Natural killer cell treated with Interleukin-12 subunit alpha and Interleukin-12 subunit beta and Interleukin-15 and Interleukin-18, amount 100 ng/mL, for 72 hours (primary cell): ENCODE data around the gene CDK8. TPM values are rescaled to one million over a fixed set of nuclear protein-coding genes. Genes with fewer than 3 reads are reported as not detected.

Experiments
- ATAC-seq, 2 donors: fragments of 150-1000 bp; cut with Tn5 transposase in 1 of 2; sonication (Bioruptor Pico), chemical (Tn5 transposase) in 1 of 2; 2 replicates each; pipeline ENCODE4 v1.10.0; 2021
- DNase-seq: peaks from one replicate; pipeline ENCODE4 v3.0.0; 2022; ENCODE audit warnings: low spot score
- H3K27ac Mint-ChIP-seq, 2 donors: 1 replicate in 1 of 2; 2 replicates in 1 of 2; pipeline ENCODE4 v1.8.0; 2022; ENCODE audit warnings: mixed read lengths in 2 of 2, mild to moderate bottlenecking in 1 of 2, moderate library complexity in 1 of 2
- H3K27me3 Mint-ChIP-seq, 2 donors: 1 replicate in 1 of 2; 2 replicates in 1 of 2; pipeline ENCODE4 v1.8.0; 2022; ENCODE audit warnings: mixed read lengths in 2 of 2
- H3K36me3 Mint-ChIP-seq: one replicate; pipeline ENCODE4 v1.8.0; 2022; ENCODE audit warnings: mixed read lengths
- H3K4me1 Mint-ChIP-seq, 2 donors: 1 replicate in 1 of 2; 2 replicates in 1 of 2; pipeline ENCODE4 v1.8.0; 2022; ENCODE audit warnings: low read depth in 2 of 2, mixed read lengths in 2 of 2, mild to moderate bottlenecking in 1 of 2
- H3K4me3 Mint-ChIP-seq: one replicate; pipeline ENCODE4 v1.8.0; 2022; ENCODE audit warnings: mixed read lengths
- H3K9me3 Mint-ChIP-seq: 2 replicates; pipeline ENCODE4 v1.8.0; 2022; ENCODE audit warnings: mixed read lengths
- total RNA-seq, 2 donors: library from RNA; stranded (reverse); gene quantifications; one replicate each; pipeline ENCODE4 v1.2.3, GENCODE V29; 2022

Gene CDK8
- total RNA-seq, 2 donors from 2014 or later: 16.3 to 17.0 TPM

DNA sequence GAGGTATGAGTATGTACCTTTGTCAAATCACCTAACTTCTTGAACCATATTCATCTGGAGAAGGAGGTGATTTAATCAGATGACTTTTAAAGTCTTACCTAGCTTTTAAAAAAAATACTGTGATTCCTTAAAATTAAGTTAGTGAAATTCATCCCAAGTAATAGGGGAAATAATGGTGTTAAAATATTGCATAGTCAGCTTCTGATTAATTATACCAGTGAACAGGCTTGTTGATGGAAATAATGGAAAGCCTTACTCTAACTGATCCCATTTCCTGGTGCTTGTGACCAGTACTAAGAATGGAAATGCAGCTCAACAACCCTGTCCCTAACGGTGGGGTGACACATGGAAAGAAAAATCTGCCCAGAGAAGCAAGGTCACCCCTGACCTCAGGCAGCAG, 130.7 kb downstream of the CDK8 start:
- DNase-seq (no peak), ATAC-seq (no peak)
- Mint-ChIP-seq H3K27me3 (no peaks in the 10 kb centered on the region), H3K4me1 (peaks cover 13 to 14% of the 10 kb centered on the region in 2 donors), H3K36me3 (peaks cover 15% of the 10 kb centered on the region), H3K27ac (no peak overlapping the region), H3K9me3 (no peaks in the 10 kb centered on the region), H3K4me3 (no peak overlapping the region)

GRCh38 chr13:26386026-26386425, 132.1 kb downstream of the CDK8 start:
- no peak for ATAC-seq
- Mint-ChIP-seq H3K36me3 (peaks cover 19% of the 10 kb centered on the region), H3K4me3 (no peak overlapping the region), H3K4me1 (peaks cover 13 to 17% of the 10 kb centered on the region in 2 donors), H3K9me3 (no peaks in the 10 kb centered on the region), H3K27ac (no peak overlapping the region), H3K27me3 (no peaks in the 10 kb centered on the region)
- no peak for DNase-seq

DNA sequence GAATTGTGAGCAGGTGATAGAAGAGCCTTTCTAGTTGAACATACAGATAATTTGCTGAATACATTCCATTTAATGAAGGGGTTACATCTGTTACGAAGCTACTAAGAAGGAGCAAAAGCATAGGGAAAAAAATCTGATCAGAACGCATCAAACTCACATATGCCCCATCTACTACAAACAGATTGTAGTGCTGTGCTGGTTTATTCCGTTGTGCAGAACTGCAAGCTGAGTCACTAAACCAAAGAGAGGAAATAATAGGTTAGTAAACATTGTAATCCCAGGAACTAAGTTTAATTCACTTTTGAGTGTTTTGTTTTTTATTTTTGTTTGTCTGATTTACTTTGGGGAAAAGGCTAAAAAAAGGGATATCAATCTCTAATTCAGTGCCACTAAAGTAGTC, 136.3 kb downstream of the CDK8 start:
- H3K36me3 Mint-ChIP-seq: peaks cover 19% of the 10 kb centered on the region
- no peak for DNase-seq
- ATAC-seq: no peak
- H3K27ac Mint-ChIP-seq: no peak overlapping the region
- peaks cover 0 to 4% of the 10 kb centered on the region in 2 donors for H3K4me1 Mint-ChIP-seq
- no peaks in the 10 kb centered on the region for H3K9me3 Mint-ChIP-seq
- no peak overlapping the region for H3K4me3 Mint-ChIP-seq
- H3K27me3 Mint-ChIP-seq: no peaks in the 10 kb centered on the region

DNA sequence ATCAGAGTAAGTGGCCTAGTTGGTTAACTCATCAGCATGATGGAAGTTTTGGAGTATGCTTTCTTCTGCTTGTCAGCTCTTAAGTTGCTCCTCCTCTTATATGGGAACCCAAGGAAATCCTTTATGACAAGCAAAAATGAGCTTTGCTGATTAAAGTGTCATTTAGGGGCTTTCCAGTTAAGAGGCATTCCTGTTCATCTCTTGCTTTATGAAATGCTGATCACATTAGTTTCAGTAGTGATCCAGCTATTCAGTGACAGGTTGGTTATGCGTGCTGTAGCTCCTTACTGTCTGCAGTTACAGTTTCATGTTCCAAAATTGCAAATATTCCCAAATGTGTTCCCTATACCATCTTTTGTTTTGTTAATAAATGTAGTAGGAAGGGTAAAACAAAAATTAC, 146.6 kb downstream of the CDK8 start:
- Mint-ChIP-seq H3K4me3 (no peak overlapping the region), H3K27ac (no peak overlapping the region), H3K27me3 (no peaks in the 10 kb centered on the region), H3K36me3 (peaks cover 9% of the 10 kb centered on the region), H3K9me3 (no peaks in the 10 kb centered on the region), H3K4me1 (no peaks in the 10 kb centered on the region)
- no peak for ATAC-seq
- no peak for DNase-seq

DNA sequence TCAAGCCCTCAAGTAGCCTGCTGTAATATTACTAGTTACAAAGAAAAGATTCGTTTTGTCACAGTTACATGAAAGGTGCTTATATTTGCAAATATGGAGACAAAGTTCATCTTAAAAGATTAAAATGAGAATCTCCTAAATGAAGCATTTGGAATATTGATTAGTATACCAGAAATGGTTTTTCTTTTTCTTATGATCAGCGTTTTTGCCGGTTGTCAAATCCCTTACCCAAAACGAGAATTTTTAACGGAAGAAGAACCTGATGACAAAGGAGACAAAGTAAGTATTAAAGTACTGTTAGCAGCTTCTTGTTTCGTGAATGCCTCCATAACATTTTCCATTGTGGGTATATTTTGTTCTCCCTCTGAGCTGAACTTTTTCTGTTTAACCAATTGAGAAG, 147.1 kb downstream of the CDK8 start:
- Mint-ChIP-seq H3K27ac (no peak overlapping the region), H3K9me3 (no peaks in the 10 kb centered on the region), H3K4me3 (no peak overlapping the region), H3K27me3 (no peaks in the 10 kb centered on the region), H3K36me3 (peaks cover 9% of the 10 kb centered on the region), H3K4me1 (no peaks in the 10 kb centered on the region)
- no peak for DNase-seq
- no peak for ATAC-seq

DNA sequence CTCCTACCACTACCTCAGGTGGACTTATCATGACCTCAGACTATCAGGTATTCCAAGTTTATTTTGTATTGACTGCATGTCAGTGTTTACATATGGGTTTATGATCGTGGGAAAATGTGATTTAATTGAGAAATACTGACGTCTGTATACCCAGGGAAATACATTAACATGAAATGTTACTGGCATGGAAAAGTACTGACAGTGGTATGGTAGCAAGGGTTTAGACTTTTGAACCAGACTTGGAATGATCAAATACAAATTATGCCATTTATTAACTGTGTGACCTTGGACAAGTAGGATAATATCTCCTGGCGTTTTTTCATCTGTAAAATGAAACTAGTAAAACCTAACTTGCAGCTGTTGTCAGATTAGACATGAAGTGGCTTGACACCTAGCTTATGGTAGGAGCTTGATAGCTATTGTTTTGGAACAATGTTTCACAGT, 147.7 kb downstream of the CDK8 start:
- no peak for DNase-seq
- Mint-ChIP-seq H3K9me3 (no peaks in the 10 kb centered on the region), H3K36me3 (peaks cover 9% of the 10 kb centered on the region), H3K4me1 (no peaks in the 10 kb centered on the region), H3K27ac (no peak overlapping the region), H3K27me3 (no peaks in the 10 kb centered on the region), H3K4me3 (no peak overlapping the region)
- no peak for ATAC-seq

GRCh38 chr13:26406791-26407190, 152.9 kb downstream of the CDK8 start:
- DNase-seq (no peak), ATAC-seq (no peak)
- H3K4me3 Mint-ChIP-seq: no peak overlapping the region
- H3K4me1 Mint-ChIP-seq: peaks cover 0 to 2% of the 10 kb centered on the region in 2 donors
- H3K9me3 Mint-ChIP-seq: no peaks in the 10 kb centered on the region
- peaks cover 3% of the 10 kb centered on the region for H3K36me3 Mint-ChIP-seq
- no peaks in the 10 kb centered on the region for H3K27me3 Mint-ChIP-seq
- no peak overlapping the region for H3K27ac Mint-ChIP-seq

- Mint-ChIP-seq H3K4me3 (no peak overlapping the region), H3K4me1 (peaks cover 0 to 2% of the 10 kb centered on the region in 2 donors), H3K27me3 (peaks cover 0 to 5% of the 10 kb centered on the region in 2 donors), H3K9me3 (no peaks in the 10 kb centered on the region), H3K27ac (no peak overlapping the region), H3K36me3 (no peaks in the 10 kb centered on the region)
- no peak for ATAC-seq
- DNase-seq: no peak
Observed at GRCh38 chr13:26411206-26411605, 157.3 kb downstream of the CDK8 start.

DNA sequence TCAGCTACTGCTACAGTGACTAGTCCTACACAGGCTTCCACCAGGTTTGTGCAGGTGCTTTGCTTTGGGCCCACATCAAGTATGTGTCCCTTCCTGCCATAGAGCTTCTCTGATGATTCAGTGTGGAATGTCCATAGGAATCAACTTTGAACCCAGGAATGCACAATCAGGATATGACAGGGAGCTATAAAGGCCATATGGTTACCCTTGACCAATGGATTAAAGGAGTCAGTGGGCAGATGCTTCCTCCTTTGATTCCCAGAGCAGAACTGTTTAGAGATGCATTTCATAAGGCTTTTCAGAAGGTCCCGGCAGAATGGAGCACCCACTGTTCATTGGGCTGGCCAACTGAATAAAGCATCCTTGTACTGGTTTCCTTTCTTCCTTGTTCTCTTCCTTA, 158.3 kb downstream of the CDK8 start:
- no peak for ATAC-seq
- no peaks in the 10 kb centered on the region for H3K36me3 Mint-ChIP-seq

DNA sequence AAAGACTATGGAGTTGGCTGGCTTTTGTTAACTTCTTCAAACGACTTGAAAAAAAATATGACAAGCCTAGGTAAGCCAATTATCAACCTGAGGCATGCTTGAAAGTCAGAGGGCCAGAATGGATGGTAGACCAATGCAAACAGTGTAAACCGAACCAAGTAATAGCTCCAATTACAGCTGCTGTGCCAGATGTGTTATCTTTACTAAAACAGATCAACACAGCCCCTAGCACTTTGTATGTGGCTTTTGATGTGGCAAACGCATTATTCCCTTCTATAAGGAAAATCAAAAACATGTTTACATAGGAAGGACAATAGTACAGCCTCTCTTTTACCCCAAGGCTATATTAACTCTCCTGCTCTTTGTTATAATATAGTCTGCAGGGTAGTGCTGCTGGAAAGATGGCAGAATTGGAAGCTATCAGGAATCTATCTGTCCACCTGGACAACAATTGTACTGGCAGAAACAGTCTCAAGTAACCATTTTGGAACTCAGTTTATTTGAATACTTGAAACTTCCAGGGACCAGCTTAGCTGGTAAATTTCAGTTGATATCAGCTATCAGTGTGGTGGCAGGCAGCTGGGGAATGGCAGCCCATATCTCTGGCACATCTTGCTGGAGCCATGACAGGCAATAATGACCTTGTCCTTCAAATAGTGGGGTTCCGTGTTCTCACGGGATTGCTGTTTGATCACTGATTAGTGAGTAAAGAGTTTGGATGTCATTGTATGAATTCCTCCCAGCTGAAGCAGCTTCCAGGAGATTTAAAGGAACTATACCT, 159.2 kb downstream of the CDK8 start:
- DNase-seq: no peak
- Mint-ChIP-seq H3K36me3 (no peaks in the 10 kb centered on the region), H3K4me3 (no peak overlapping the region), H3K9me3 (no peaks in the 10 kb centered on the region), H3K4me1 (peaks cover 0 to 2% of the 10 kb centered on the region in 2 donors), H3K27me3 (peaks cover 0 to 7% of the 10 kb centered on the region in 2 donors), H3K27ac (no peak overlapping the region)
- ATAC-seq: no peak

More for the DNA sequence above, 158.3 kb downstream of the CDK8 start:
- Mint-ChIP-seq H3K9me3 (no peaks in the 10 kb centered on the region), H3K4me3 (no peak overlapping the region), H3K4me1 (peaks cover 0 to 2% of the 10 kb centered on the region in 2 donors), H3K27me3 (peaks cover 0 to 6% of the 10 kb centered on the region in 2 donors), H3K27ac (no peak overlapping the region)
- no peak for DNase-seq

DNA sequence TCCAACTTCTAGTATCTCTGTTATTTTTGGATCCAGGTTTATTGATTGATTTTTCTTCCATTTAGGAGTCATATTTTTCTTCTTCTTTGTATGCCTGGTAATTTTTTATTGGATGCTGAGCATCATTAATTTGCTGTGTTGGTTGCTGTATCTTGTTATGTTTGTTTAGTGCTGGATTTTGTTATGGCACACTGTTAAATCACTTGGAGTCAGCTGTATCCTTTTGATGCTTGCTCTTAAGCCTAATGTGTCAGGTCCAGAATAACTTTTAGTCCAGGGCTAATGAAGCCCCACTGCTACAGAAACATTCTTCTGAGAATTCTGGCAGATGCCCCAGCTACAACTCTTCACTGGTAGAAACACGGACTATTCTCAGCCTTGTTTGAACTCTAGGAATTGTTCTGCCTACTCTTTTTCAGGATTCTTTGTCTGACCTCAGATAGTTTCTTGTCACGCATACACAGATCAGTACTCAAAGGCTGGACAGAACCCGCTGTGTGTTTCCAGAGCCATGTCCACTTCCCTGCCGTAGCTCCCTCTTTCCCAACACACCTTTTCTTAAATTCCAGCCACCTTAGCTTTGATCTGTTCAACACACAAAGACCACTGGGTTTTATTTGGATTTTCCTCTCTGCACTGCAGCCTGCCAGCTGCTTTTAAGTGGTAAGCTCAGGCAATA, 166.5 kb downstream of the CDK8 start:
- no peaks in the 10 kb centered on the region for H3K4me1 Mint-ChIP-seq
- peaks cover 1 to 3% of the 10 kb centered on the region in 2 donors for H3K27me3 Mint-ChIP-seq
- H3K27ac Mint-ChIP-seq: no peak overlapping the region
- ATAC-seq: no peak
- no peaks in the 10 kb centered on the region for H3K36me3 Mint-ChIP-seq
- DNase-seq: no peak
- H3K9me3 Mint-ChIP-seq: no peaks in the 10 kb centered on the region
- H3K4me3 Mint-ChIP-seq: no peak overlapping the region

DNA sequence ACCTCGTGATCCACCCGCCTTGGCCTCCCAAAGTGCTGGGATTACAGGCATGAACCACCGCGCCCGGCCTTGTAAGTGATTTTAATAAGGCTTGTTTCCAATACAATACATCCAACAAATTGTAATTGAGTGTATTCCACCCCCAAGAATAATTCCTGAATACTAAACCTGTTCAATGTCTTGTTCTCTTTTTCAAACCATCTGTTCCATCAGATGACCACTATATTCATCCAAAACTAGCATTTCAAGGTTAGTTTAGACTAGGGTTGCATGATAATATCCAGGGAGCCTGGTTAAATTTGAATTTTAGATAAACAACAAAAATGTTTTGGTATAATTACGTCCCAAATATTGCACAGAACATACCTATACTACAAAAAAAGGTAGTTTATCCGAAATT, 168.1 kb downstream of the CDK8 start:
- DNase-seq (no peak), ATAC-seq (no peak)
- H3K9me3 Mint-ChIP-seq: no peaks in the 10 kb centered on the region
- no peaks in the 10 kb centered on the region for H3K4me1 Mint-ChIP-seq
- H3K36me3 Mint-ChIP-seq: no peaks in the 10 kb centered on the region
- no peak overlapping the region for H3K4me3 Mint-ChIP-seq
- peaks cover 8 to 15% of the 10 kb centered on the region in 2 donors for H3K27me3 Mint-ChIP-seq
- no peak overlapping the region for H3K27ac Mint-ChIP-seq

GRCh38 chr13:26423629-26424028, 169.7 kb downstream of the CDK8 start:
- ATAC-seq (no peak), DNase-seq (no peak)
- Mint-ChIP-seq H3K27ac (no peak overlapping the region), H3K9me3 (no peaks in the 10 kb centered on the region), H3K4me1 (no peaks in the 10 kb centered on the region), H3K4me3 (no peak overlapping the region), H3K27me3 (peaks cover 10 to 24% of the 10 kb centered on the region in 2 donors), H3K36me3 (no peaks in the 10 kb centered on the region)

DNA sequence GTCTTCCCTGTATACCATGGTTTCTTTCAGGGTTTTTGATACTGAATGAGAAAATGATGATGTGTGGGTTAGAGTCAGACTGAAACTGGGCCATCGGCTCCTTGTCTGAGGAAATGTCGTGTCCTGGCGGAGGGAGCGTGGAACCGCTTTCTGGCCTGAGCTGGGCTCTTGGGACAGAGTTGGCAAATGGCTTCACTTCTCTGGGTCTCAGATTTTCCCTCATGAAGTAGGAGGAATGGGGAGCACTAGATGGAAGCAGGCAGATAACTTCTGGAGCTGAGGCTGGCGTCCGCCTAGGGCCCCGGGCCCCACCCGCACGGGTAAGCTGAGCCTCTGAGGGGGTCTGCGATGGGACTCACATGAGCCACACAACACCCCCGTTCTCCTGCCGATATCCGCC, 170.3 kb downstream of the CDK8 start:
- no peaks in the 10 kb centered on the region for H3K36me3 Mint-ChIP-seq

More for the DNA sequence above, 170.3 kb downstream of the CDK8 start:
- no peak overlapping the region for H3K27ac Mint-ChIP-seq
- H3K4me1 Mint-ChIP-seq: no peaks in the 10 kb centered on the region
- no peaks in the 10 kb centered on the region for H3K9me3 Mint-ChIP-seq
- H3K27me3 Mint-ChIP-seq: peaks cover 13 to 24% of the 10 kb centered on the region in 2 donors
- no peak overlapping the region for H3K4me3 Mint-ChIP-seq
- ATAC-seq: no peak
- no peak for DNase-seq
